HG03135 (cell line): ENCODE measurements around the gene ZSWIM4.
"Not testable (repeated sequence)": the region's sequence is repeated elsewhere in the genome, so short reads cannot be mapped to it uniquely, and the experiment has no call there.

ENCODE experiments used
- ATAC-seq: cut with Tn5 transposase; IDR thresholded peaks from one replicate; pipeline ENCODE4 v1.9.1; 2021; ENCODE audit warnings: mild to moderate bottlenecking, moderate library complexity; ENCODE audit not compliant: unreplicated experiment

ZSWIM4 gene

DNA sequence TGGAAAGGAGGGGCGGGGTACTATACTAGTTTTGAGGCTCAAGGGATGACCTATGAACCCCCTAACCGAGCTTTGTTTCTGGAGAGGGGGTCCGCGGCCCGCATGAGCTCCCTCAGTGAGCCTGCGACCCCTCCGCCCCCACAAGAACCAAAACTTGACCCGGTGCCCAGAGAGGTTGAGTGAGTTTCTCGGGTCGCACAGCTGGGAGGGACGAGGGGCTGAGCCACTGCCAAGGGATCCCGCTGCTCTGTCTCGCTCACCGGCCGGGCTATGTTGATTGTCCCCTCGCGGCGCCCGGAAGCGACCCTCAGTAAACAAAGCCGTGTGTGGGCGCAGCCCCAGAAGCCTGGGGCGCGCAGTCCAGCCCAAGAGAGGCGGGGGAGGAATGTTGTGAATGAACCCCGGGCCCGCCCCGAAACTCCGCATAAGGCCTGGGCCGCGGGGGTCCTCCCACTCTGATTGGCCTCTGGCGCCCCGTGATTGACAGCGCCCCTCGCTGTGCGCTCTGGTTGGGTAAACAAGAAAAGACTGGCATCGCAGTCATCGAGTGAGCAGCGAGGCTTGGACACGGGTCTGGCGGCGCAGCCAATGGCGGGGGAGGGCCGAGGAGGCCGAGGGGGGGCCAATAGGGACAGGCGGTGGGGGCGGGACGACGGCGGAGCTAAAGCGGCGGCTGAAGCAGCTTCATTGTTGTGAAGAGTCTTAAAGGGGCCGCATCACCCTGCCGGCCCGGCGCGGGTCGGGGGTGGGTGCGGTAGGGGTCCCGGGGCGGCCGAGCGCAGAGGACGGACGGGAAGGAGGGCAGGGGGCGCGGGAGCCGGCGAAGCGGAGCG, at the start of gene ZSWIM4:
Gene ZSWIM4 (plus strand): TSS at position 687 of the 833 bp plus-strand sequence. CDS start 206 bp downstream, outside the sequence.
- peak; percentile 96 for ATAC-seq

DNA sequence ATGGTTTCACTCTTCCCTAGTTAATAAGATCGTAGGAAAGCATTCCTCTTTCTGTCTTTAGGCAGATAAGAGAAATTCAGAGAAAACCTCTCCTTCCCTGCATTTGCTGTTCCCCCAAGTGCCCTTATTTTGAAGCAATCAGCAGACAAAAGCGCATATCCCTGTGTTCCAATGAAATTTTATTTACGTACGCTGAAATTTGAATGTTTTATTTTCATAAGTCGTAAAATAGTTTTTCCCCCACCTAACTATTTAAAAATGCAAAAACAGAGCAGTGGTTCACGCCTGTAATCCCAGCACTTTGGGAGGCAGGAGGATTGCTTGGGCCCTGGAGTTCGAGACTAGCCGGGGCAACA, 48.2 kb upstream of the ZSWIM4 start:
- no peak for ATAC-seq

GRCh38 chr19:13748169-13748828, 46.9 kb upstream of the ZSWIM4 start:
- ATAC-seq, result no peak

DNA sequence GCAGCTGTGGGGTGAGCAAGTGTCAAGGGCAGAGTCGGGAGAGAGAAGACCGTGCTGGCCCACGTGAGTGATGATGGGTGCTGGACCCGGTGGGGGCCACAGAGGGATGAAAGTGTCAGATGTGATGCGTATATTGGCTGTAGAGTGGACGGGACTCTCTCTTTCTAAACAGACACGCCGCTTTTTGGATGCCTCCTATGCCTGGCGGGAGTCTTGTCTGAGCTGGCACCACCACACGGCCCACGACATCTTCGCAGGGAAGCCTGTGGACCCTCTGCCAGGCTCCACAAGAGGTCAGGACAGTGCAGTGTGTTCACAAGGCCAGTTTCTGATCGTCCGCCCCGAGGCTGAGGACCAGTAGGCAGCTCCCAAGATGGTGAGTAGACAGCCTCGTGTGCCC, 43.8 kb upstream of the ZSWIM4 start:
- ATAC-seq, result no peak

DNA sequence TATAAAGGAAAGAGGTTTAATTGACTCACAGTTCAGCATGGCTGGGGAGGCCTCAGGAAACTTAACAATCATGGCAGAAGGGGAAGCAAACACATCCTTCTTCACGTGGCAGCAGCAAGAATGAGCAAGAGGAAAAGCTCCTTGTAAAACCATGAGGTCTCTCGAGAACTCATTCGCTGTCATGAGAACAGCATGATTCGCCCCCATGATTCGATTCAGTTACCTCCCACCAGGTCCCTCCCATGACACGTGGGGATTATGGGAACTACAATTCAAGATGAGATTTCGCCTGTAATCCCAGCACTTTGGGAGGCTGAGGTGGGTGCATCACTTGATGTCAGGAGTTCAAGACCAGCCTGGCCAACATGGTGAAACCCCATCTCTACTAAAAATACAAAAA, 41.6 kb upstream of the ZSWIM4 start:
- not testable (repeated sequence) for ATAC-seq

DNA sequence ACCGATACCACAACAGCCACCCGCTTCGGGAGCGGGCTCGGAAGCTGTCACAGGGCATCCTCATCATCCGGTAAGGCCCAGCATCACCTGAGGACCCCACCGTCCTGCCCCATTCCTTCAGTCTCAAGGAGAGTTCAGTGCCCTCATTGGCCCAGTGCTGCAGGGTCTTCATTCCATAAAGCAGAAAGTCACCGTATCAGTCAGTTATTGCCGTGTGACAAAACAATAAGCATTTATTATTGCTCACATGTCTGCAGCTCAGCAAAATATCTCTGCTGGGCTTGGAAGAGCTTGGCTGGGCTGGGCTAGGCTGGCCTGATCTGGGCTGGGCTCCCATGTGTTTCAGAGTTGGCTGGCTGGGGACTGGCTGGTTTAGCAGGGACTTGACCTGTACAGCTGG, 39.0 kb upstream of the ZSWIM4 start:
- no peak for ATAC-seq

GRCh38 chr19:13757805-13758772, 37.2 kb upstream of the ZSWIM4 start:
- ATAC-seq, result no peak

- no peak for ATAC-seq
Observed at GRCh38 chr19:13758795-13759194, 36.4 kb upstream of the ZSWIM4 start.

DNA sequence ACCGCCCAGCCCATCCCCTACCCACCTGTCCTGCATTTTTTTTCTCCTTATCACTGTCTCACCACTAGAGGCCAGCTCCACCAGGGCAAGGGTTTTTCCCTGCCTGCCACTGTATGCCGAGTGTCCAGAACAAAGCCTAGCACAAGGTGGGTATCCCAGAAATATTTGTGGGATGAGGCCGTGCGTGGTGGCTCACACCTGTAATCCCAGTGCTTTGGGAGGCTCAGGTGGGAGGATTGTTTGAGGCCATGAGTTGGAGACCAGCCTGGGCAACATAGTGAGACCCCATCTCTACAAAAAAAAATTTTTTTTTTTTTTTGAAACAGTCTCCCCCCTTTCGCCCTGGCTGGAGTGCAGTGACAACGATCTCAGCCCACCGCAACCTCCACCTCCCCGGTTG, 33.8 kb upstream of the ZSWIM4 start:
- ATAC-seq, result no peak

DNA sequence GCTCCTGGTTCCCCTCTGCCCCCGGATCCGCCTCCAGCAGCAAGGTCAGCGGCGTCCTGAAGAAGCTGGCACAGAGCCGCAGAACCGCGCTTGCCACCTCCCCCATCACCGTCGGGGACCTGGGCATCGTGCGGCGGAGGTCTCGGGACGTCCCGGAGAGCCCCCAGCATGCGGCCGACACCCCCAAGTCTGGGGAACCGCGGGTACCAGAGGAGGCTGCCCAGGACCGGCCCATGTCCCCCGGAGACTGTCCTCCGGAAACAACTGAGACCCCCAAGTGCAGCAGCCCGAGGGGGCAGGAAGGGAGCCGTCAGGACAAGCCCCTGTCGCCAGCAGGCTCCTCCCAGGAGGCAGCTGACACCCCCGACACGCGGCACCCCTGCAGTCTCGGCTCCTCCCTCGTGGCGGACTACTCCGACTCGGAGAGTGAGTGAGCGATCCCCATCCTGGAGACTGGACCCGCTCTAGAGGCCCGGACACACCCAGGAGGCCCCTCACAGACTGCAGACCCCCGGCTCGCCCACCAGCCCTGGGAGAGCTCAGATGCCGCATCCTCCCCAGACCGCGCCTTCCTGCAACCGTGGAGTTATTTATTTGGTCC, 32.5 kb upstream of the ZSWIM4 start:
- ATAC-seq, result no peak

GRCh38 chr19:13763265-13763664, 32.0 kb upstream of the ZSWIM4 start:
- ATAC-seq, result no peak

- no peak for ATAC-seq
Observed at GRCh38 chr19:13764101-13764807, 31.0 kb upstream of the ZSWIM4 start, which contains the start of gene MRI1. MRI1 (plus strand) TSS chr19:13764522; CDS start chr19:13764589, 67 bp downstream.

GRCh38 chr19:13764821-13765394, 30.3 kb upstream of the ZSWIM4 start:
- ATAC-seq, result no peak

- no peak for ATAC-seq
Observed at GRCh38 chr19:13765395-13766094, 29.7 kb upstream of the ZSWIM4 start.

- ATAC-seq, result no peak
Observed at GRCh38 chr19:13766095-13766481, 29.2 kb upstream of the ZSWIM4 start.

- ATAC-seq, result no peak
Observed at GRCh38 chr19:13768510-13768909, 26.7 kb upstream of the ZSWIM4 start.

GRCh38 chr19:13770013-13770635, 25.1 kb upstream of the ZSWIM4 start:
- no peak for ATAC-seq
